ENCODE data around the gene PTPRB.

GRCh38 chr12:70559390-70559789 lies 77.8 kb downstream of the PTPRB start:
- TF ChIP-seq GATA3 (IDR thresholded peaks at IDR 0.05; ENCODE audit: low read depth, low read length) (no peak), GATA2 (IDR thresholded peaks at IDR 0.05; ENCODE audit: low read depth, low read length) (no peak)

Measured in SH-SY5Y (cell line).